Measurements from ENCODE around the gene KLRC3.

- TF ChIP-seq RARB (CRISPR knock-in tag; IDR thresholded peaks at IDR 0.05): no peak
- no peak for TF ChIP-seq SNAI2 (CRISPR knock-in tag; IDR thresholded peaks at IDR 0.05)
- no peak for TF ChIP-seq PATZ1 (CRISPR knock-in tag; IDR thresholded peaks at IDR 0.05; ENCODE audit: borderline replicate concordance)
- TF ChIP-seq ZFP3 (CRISPR knock-in tag; IDR thresholded peaks at IDR 0.05): no peak
- no peak for TF ChIP-seq CREB5 (CRISPR knock-in tag; IDR thresholded peaks at IDR 0.05; ENCODE audit: low read depth)
- no peak for TF ChIP-seq ZC3H10 (CRISPR knock-in tag; IDR thresholded peaks at IDR 0.05)
These were observed 23.1 kb downstream of the KLRC3 start for GRCh38 chr12:10397296-10397695.

Measured in SK-N-SH treated with all-trans-retinoic acid at 6 μM for 48 hours (cell line).